Measurements from ENCODE around the gene CAMSAP1.

The CAMSAP1 gene

GRCh38 chr9:135878528-135879236 is 28.7 kb downstream of the CAMSAP1 start:
- DNase-seq = no peak

DNA sequence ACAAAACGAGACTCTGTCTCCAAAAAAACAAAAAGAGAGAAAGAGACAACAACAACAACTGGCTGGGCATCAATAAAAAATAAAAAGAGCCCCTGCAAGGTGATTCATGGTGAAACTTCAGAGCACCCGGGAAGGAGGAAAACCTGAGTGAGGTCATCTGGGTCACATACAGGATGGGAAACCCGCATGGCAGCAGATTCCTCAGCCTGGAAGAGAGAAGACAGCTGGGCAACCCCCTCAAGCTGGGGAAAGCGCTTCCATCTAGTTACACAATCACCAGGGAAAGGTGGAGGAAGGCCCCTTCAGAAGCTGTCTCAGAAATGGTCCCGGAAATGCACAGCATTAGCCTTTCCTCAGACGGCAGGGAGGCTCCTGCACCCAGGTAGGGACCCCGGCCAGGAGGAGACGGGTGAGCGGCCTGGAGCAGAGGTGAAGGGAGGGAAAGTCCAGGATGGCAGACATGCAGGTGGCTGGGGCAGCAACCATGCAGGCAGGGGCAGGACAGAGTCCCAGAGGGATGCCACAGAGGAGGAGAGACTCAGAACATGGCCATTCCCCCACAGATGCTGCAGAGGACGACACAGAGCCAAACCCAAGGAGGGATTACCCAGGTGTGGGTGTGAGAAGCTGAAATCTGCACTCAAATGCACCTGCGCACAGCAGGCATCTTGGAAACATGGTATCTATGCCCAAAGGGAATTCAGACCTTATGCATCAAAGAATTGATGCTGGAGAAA is 29.4 kb downstream of the CAMSAP1 start:
- no peak for DNase-seq

- no peak for DNase-seq
These were observed 30.4 kb downstream of the CAMSAP1 start for GRCh38 chr9:135876936-135877335.

GRCh38 chr9:135874859-135875258 is 32.5 kb downstream of the CAMSAP1 start:
- no peak for DNase-seq

DNA sequence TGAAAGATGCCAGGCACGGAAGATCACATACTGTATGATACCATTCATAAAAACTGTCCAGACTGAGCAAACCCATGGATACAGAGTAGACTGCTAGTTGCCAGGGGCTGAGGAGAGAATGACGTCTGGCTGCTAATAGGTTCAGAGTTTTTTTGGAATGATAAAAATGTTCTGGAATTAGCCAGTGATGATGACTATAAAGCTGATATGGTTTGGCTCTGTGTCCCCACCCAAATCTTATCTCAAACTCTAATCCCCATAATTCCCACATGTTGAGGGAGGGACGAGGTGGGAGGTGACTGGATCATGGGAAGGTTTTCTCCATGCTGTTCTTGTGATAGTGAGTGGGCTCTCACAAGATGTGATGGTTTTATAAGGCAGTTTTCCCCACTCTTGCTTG is 37.4 kb downstream of the CAMSAP1 start:
- DNase-seq = no peak

GRCh38 chr9:135865531-135865930 is 41.8 kb downstream of the CAMSAP1 start:
- DNase-seq = no peak

DNA sequence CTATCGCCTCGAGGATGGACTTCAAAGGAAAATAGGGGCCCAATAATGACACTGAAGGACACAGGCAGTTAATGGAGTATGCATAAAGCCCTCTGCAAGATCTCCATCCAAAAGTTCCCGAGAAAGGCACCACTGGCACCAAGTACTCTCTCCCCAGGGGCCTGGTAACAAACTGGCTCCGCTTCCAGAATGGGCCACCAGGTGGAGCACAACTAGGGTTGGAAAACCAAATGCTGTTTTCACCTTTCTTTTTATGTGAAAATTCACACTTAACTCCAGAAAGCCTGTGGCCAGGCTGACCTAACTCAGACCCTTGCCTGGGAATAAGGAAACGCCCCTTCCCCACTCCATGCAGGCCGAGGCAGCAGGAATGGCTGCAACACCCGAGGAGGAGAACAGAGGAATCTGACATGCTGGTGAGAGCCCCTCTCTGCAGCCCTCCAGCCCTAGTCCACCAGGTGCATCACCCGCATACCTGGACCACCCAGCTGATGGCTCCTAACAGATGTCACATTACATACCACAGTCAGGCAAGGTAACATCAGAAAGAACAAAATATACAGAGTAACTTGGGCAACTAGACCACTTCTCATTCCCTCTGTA is 42.8 kb downstream of the CAMSAP1 start:
- DNase-seq = peak; percentile 83

DNA sequence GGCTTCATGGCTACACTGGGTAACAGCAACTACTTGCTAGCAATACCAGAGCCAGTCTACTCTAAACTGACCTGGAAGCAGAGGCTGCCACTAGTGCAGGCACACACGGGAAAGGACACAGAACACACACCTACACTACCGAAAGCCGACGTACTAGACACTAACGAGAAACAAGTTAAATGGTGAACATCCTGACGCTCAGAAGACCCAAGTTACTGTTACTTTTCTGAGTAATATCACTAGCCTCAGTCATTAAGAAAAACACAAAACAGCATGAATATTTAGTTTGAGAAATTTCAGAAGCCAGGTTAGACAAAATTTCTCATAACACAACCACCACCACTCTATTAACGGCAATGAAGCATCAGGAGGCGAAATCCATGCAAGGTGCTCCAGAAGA is 44.5 kb downstream of the CAMSAP1 start:
- DNase-seq = no peak

- no peak for DNase-seq
These were observed 48.7 kb downstream of the CAMSAP1 start for GRCh38 chr9:135858491-135859185.

DNA sequence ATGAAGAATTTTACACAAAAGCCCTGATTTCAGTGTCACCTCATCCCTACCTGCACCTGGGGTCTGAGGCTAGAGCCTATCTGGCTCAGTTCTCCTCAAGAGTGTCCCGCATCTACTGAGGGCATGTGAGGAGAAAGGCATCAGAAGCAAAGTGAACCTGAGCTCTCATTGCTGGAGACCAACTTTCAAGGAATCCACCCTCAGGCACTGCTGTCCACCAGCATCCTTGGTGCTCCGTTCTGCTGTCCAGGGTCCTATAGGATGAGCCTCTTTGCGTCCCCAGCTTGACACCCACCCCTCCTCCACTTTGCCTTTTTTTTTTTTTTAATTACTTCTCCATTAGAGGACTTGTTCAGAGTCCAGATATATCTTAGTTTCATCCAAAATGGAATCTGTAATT is 49.5 kb downstream of the CAMSAP1 start:
- no peak for DNase-seq

GRCh38 chr9:135857371-135857786 is 50.0 kb downstream of the CAMSAP1 start:
- DNase-seq = no peak

DNA sequence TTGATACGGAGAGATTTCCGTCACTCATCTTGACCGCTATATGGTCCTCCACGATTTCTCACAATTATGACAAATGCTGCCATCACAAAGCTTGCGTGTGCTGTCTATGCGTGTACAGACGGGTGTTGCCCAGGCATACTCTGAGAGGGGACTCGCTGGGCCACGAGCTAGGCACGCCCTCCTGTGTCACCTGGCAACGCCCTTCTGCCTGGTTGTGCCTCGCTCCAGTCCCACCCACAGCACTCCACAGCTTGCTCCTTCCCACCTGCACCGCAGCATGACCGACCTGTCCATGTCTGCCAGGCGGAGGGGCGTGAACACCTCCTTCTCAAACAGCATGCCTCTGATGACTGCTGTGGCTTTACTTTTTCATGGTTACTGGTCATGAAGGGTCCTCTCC is 55.6 kb downstream of the CAMSAP1 start:
- DNase-seq = no peak

DNA sequence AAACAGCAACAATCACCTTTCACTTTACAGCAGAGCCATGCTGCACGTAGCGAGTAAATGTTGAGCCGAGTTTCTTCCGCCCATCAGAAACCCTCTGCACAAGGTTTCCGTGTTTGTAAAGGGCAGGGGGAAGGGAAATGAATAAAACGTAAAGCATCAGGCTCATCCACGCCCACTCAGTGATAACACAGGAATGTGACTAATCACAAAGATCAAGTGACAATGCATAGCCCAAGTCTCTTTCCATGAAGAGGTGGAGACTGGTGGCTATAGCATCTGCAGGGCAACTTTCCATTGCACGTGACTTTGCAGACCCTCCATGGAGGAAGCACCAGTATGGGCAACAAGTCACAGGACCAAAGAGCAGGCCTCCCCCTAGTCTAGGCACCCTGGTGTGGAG is 56.6 kb downstream of the CAMSAP1 start:
- no peak for DNase-seq

GRCh38 chr9:135849181-135849580 is 58.2 kb downstream of the CAMSAP1 start:
- no peak for DNase-seq

GRCh38 chr9:135848341-135849047 is 58.9 kb downstream of the CAMSAP1 start:
- no peak for DNase-seq

GRCh38 chr9:135847833-135848232 is 59.5 kb downstream of the CAMSAP1 start:
- DNase-seq = no peak

DNA sequence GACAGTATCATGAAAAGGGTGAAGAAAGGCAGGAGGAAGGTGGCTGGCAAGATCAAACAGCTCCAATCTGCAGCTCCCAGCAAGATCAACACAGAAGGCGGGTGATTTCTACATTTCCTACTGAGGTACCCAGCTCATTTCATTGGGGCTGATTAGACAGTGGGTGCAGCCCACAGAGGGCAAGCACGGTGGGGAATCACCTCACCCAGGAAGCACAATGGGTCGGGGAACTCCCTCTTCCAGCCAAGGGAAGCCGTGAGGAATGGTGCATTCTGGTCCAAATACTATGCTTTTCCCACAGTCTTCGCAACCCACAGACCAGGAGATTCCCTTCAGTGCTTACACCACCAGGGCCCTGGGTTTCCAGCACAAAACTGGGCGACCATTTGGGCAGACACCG is 66.8 kb downstream of the CAMSAP1 start:
- no peak for DNase-seq

- DNase-seq = no peak
These were observed 67.2 kb downstream of the CAMSAP1 start for GRCh38 chr9:135840107-135840506.

GRCh38 chr9:135839516-135839915 is 67.8 kb downstream of the CAMSAP1 start:
- no peak for DNase-seq

DNA sequence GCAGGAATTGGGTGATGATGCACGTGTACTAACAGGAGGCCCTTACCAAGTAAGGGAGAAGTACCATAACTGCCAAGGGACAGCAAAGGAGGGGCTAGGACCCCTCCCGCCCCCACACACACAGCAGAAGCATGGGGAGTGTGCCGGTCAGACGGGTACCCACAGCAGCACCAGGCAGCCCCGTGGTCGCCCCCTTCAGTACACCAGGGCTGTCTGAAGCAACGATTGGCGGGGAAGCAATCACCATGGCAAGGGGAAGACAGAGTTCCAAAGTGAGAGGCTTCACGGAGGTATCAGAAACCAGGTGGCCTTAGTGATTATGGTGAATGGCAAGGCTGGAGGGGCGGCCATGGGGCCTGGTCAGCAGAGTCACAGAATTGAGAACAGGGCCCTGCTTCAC is 72.2 kb downstream of the CAMSAP1 start:
- DNase-seq = no peak

GRCh38 chr9:135833864-135834263 is 73.5 kb downstream of the CAMSAP1 start:
- no peak for DNase-seq

DNA sequence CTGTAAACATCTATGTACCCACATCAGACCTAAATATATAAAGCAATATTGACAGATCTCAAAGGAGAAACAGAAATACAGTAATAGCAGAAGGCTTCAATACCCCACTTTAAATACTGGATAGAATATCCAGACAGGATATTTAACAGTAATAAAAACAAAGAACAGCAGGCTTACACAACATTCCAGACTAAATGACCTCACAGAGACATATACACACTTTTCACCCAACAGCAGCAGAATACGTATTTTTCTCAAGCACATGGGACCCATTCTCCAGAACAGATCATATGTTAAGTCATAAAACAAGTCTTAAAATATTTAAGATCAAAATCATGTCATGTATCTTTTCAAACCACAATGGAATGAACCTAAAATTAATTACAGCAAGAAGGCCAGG is 76.8 kb downstream of the CAMSAP1 start:
- DNase-seq = no peak

DNA sequence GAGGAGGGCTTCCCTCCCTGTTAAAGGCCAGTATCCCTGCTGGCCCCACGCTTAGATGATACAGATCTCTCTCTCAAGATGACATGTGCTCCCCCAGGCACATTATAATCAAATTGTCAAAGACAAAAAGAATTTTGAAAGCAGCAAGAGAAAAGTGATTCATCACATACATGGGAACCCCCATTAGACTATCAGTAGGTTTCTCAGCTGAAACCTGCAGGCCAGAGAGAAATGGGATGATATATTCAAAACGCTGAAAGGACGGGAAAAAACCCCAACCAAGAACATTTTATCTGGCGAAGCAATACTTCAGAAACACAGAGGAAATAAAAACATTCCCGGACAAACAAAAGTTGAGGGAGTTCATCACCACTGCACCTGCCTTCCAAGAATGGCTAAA is 78.7 kb downstream of the CAMSAP1 start:
- DNase-seq = no peak
